CD1c-positive myeloid dendritic cell (primary cell): ENCODE data around the gene RHBDL2.
"Not testable (repeated sequence)": the region's sequence is repeated elsewhere in the genome, so short reads cannot be mapped to it uniquely, and the experiment has no call there.

Experiments used
- DNase-seq: peaks from one replicate; pipeline ENCODE4 v3.0.0-alpha.2; 2016; ENCODE audit errors: extremely low spot score

RHBDL2 gene

GRCh38 chr1:38932571-38932970 is 9.1 kb downstream of the RHBDL2 start:
- no peak for DNase-seq

- no peak for DNase-seq
Measured at GRCh38 chr1:38929476-38929875, 12.2 kb downstream of the RHBDL2 start.

GRCh38 chr1:38929054-38929453 is 12.6 kb downstream of the RHBDL2 start:
- no peak for DNase-seq

GRCh38 chr1:38926091-38926490 is 15.5 kb downstream of the RHBDL2 start:
- DNase-seq = no peak

- no peak for DNase-seq
Measured at GRCh38 chr1:38925391-38925790, 16.2 kb downstream of the RHBDL2 start.

- DNase-seq = no peak
Measured at GRCh38 chr1:38923607-38924006, 18.0 kb downstream of the RHBDL2 start.

- no peak for DNase-seq
Measured at GRCh38 chr1:38919130-38919529, 22.5 kb downstream of the RHBDL2 start.

- no peak for DNase-seq
Measured at GRCh38 chr1:38918568-38918967, 23.1 kb downstream of the RHBDL2 start.

- no peak for DNase-seq
Measured at GRCh38 chr1:38917772-38918171, 23.9 kb downstream of the RHBDL2 start.

- DNase-seq = no peak
Measured at GRCh38 chr1:38917337-38917736, 24.3 kb downstream of the RHBDL2 start.

GRCh38 chr1:38915352-38915948 is 26.2 kb downstream of the RHBDL2 start:
- no peak for DNase-seq

- not testable (repeated sequence) for DNase-seq
Measured at GRCh38 chr1:38914908-38915307, 26.7 kb downstream of the RHBDL2 start.

- DNase-seq = no peak
Measured at GRCh38 chr1:38908821-38909220, 32.8 kb downstream of the RHBDL2 start.

GRCh38 chr1:38905985-38906384 is 35.6 kb downstream of the RHBDL2 start:
- DNase-seq = no peak

- DNase-seq = no peak
Measured at GRCh38 chr1:38899560-38899959, 42.1 kb downstream of the RHBDL2 start.

GRCh38 chr1:38898653-38899230 is 42.9 kb downstream of the RHBDL2 start:
- no peak for DNase-seq

GRCh38 chr1:38896169-38896568 is 45.5 kb downstream of the RHBDL2 start:
- no peak for DNase-seq

- no peak for DNase-seq
Measured at GRCh38 chr1:38892976-38893375, 48.7 kb downstream of the RHBDL2 start.

GRCh38 chr1:38891753-38892152 is 49.9 kb downstream of the RHBDL2 start:
- DNase-seq = no peak

- no peak for DNase-seq
Measured at GRCh38 chr1:38889589-38889988, 52.0 kb downstream of the RHBDL2 start.

GRCh38 chr1:38888423-38889333 is 53.0 kb downstream of the RHBDL2 start:
- DNase-seq = no peak

- DNase-seq = no peak
Measured at GRCh38 chr1:38885092-38885491, 56.5 kb downstream of the RHBDL2 start.

- no peak for DNase-seq
Measured at GRCh38 chr1:38881487-38881886, 60.1 kb downstream of the RHBDL2 start, which contains the start of gene GJA9. TSS of gene GJA9 (minus strand) at chr1:38881587. CDS start at chr1:38876098, 5,489 bp downstream.
